Fibroblast of the aortic adventitia (primary cell): ENCODE measurements around the gene UGT3A2. TPM values are rescaled to one million over a fixed set of nuclear protein-coding genes. Genes with fewer than 3 reads are reported as not detected.

ENCODE experiments used
- DNase-seq: peaks from one replicate; pipeline ENCODE4 v3.0.0-alpha.2; 2010; ENCODE audit warnings: low read depth
- H3K4me3 ChIP-seq: 2 replicates; pipeline ENCODE4 v1.5.1; 2011; ENCODE audit warnings: low read depth, mild to moderate bottlenecking, control low read depth, low read length, moderate library complexity
- CTCF ChIP-seq: IDR thresholded peaks from 2 replicates; pipeline ENCODE4 v1.5.1; 2011; ENCODE audit warnings: mild to moderate bottlenecking, low read length, control low read depth, inconsistent platforms; ENCODE audit not compliant: insufficient read depth
- total RNA-seq: library from RNA; depleted of rRNA; stranded (reverse); fragments of >200 nt; gene quantifications from 2 replicates; pipeline ENCODE4 v1.2.3, GENCODE V29; 2012; ENCODE audit warnings: low replicate concordance

The UGT3A2 gene
- total RNA-seq, 1 donor = not detected

- no peak overlapping the region for H3K4me3 ChIP-seq
- no peak for TF ChIP-seq CTCF
- no peak for DNase-seq
Measured at GRCh38 chr5:36055984-36056383, 10.7 kb downstream of the UGT3A2 start.

- H3K4me3 ChIP-seq = no peak overlapping the region
- no peak for TF ChIP-seq CTCF
- no peak for DNase-seq
Measured at GRCh38 chr5:36054647-36055046, 12.0 kb downstream of the UGT3A2 start.

- no peak for DNase-seq
Measured at GRCh38 chr5:36052538-36052937, 14.1 kb downstream of the UGT3A2 start.

GRCh38 chr5:36049949-36050348 lies 16.7 kb downstream of the UGT3A2 start:
- no peak for TF ChIP-seq CTCF
- no peak for DNase-seq
- no peak overlapping the region for H3K4me3 ChIP-seq

More at GRCh38 chr5:36052538-36052937, 14.1 kb downstream of the UGT3A2 start:
- H3K4me3 ChIP-seq = no peak overlapping the region
- TF ChIP-seq CTCF = no peak

GRCh38 chr5:36047384-36048160 lies 19.1 kb downstream of the UGT3A2 start:
- no peak overlapping the region for H3K4me3 ChIP-seq
- TF ChIP-seq CTCF = no peak

GRCh38 chr5:36045895-36046294 lies 20.8 kb downstream of the UGT3A2 start:
- no peak for TF ChIP-seq CTCF
- H3K4me3 ChIP-seq = no peak overlapping the region
- DNase-seq = no peak

More at GRCh38 chr5:36047384-36048160, 19.1 kb downstream of the UGT3A2 start:
- no peak for DNase-seq

- H3K4me3 ChIP-seq = no peak overlapping the region
- TF ChIP-seq CTCF = no peak
- no peak for DNase-seq
Measured at GRCh38 chr5:36041537-36041845, 25.2 kb downstream of the UGT3A2 start.
